C4-2B (cell line): ENCODE results near the gene WNT2.

Experiments
- CTCF ChIP-seq: fragments of 450-650 bp; conservative IDR thresholded peaks from 2 replicates; pipeline ENCODE4 v1.5.1; 2017; ENCODE audit warnings: mild to moderate bottlenecking
- ZFX ChIP-seq: fragments of 450-650 bp; IDR thresholded peaks from 2 replicates; pipeline ENCODE4 v1.6.1; 2017

GRCh38 chr7:117322741-117323304 is at the start of gene WNT2:
- TF ChIP-seq CTCF (no peak), ZFX (no peak)
